NCI-H146 (cell line): Measurements from ENCODE around the gene PABPN1L.

Experiments used
- DNase-seq: peaks from one replicate; lab custom pipeline; 2025; lab: John Stamatoyannopoulos, UW

The PABPN1L gene

GRCh38 chr16:88883946-88884345 lies 17.5 kb upstream of the PABPN1L start:
- DNase-seq = no peak

GRCh38 chr16:88883117-88883895 lies 16.8 kb upstream of the PABPN1L start:
- DNase-seq = no peak

GRCh38 chr16:88882358-88883030 lies 16.0 kb upstream of the PABPN1L start:
- no peak for DNase-seq

- no peak for DNase-seq
Measured at GRCh38 chr16:88881675-88882357, 15.4 kb upstream of the PABPN1L start.

- DNase-seq = no peak
Measured at GRCh38 chr16:88881007-88881615, 14.7 kb upstream of the PABPN1L start.

- DNase-seq = no peak
Measured at GRCh38 chr16:88880226-88881006, 14.0 kb upstream of the PABPN1L start.

GRCh38 chr16:88879788-88880055 lies 13.3 kb upstream of the PABPN1L start:
- DNase-seq = no peak

- DNase-seq = no peak
Measured at GRCh38 chr16:88878967-88879787, 12.7 kb upstream of the PABPN1L start.

GRCh38 chr16:88878356-88878755 lies 11.9 kb upstream of the PABPN1L start:
- no peak for DNase-seq

GRCh38 chr16:88877564-88878289 lies 11.3 kb upstream of the PABPN1L start:
- no peak for DNase-seq

GRCh38 chr16:88876942-88877526 lies 10.6 kb upstream of the PABPN1L start:
- DNase-seq = no peak

GRCh38 chr16:88875703-88876234 lies 9.3 kb upstream of the PABPN1L start:
- no peak for DNase-seq

GRCh38 chr16:88874938-88875599 lies 8.6 kb upstream of the PABPN1L start:
- DNase-seq = no peak

GRCh38 chr16:88872650-88873331 lies 6.3 kb upstream of the PABPN1L start:
- no peak for DNase-seq

GRCh38 chr16:88871730-88872416 lies 5.4 kb upstream of the PABPN1L start:
- DNase-seq = no peak

GRCh38 chr16:88871349-88871702 lies 4.9 kb upstream of the PABPN1L start:
- no peak for DNase-seq

GRCh38 chr16:88870608-88871348 lies 4.3 kb upstream of the PABPN1L start:
- no peak for DNase-seq

GRCh38 chr16:88869673-88869980 lies 3.2 kb upstream of the PABPN1L start:
- no peak for DNase-seq
